WTC11 (cell line): Measurements from ENCODE around the gene PSMD14. TPM values are rescaled to one million over a fixed set of nuclear protein-coding genes. Genes with fewer than 3 reads are reported as not detected.

ENCODE experiments used
- ATAC-seq: fragments of 200-7000 bp; cut with Tn5 transposase; 2 replicates; pipeline ENCODE4 v1.10.0; 2021; ENCODE audit warnings: mild to moderate bottlenecking, moderate library complexity
- CTCF ChIA-PET: fragments of 300-600 bp; sonication (Branson Sonifier 250); formaldehyde crosslinking; loops from one replicate; lab custom pipeline; 2021; ENCODE audit warnings: antibody characterized with exemption; lab: Charles Lee
- POLR2A ChIA-PET: fragments of 350-600 bp; sonication (Branson Sonifier 250); formaldehyde crosslinking; loops from one replicate; lab custom pipeline; 2021; ENCODE audit warnings: antibody characterized with exemption; lab: Charles Lee
- DNase-seq: peaks from one replicate; pipeline ENCODE4 v3.0.0; 2021; ENCODE audit warnings: low spot score
- H3K27ac Mint-ChIP-seq: 2 replicates; pipeline ENCODE4 v1.8.0; 2021; ENCODE audit warnings: mixed read lengths
- H3K27me3 Mint-ChIP-seq: 2 replicates; pipeline ENCODE4 v1.8.0; 2021; ENCODE audit warnings: low read depth, mild to moderate bottlenecking, moderate library complexity, mixed read lengths
- H3K36me3 Mint-ChIP-seq: 2 replicates; pipeline ENCODE4 v1.8.0; 2021; ENCODE audit warnings: mixed read lengths
- H3K4me1 Mint-ChIP-seq: 2 replicates; pipeline ENCODE4 v1.8.0; 2022; ENCODE audit warnings: mixed read lengths
- H3K4me3 Mint-ChIP-seq: 2 replicates; pipeline ENCODE4 v1.8.0; 2021; ENCODE audit warnings: mild to moderate bottlenecking, moderate library complexity, mixed read lengths
- H3K9me3 Mint-ChIP-seq: 2 replicates; pipeline ENCODE4 v1.8.0; 2021; ENCODE audit warnings: mixed read lengths
- ARID4B ChIP-seq: sonication (generic); formaldehyde crosslinking; IDR thresholded peaks from 2 replicates; pipeline ENCODE4 v1.8.0; 2023; ENCODE audit warnings: missing genetic modification reagents, mild to moderate bottlenecking, borderline replicate concordance
- E2F4 ChIP-seq: sonication (generic); formaldehyde crosslinking; IDR thresholded peaks from 2 replicates; pipeline ENCODE4 v1.8.1; 2022; ENCODE audit warnings: low read depth, mild to moderate bottlenecking, moderate library complexity, missing genetic modification reagents, borderline replicate concordance
- ELF4 ChIP-seq: sonication (generic); formaldehyde crosslinking; IDR thresholded peaks from 2 replicates; pipeline ENCODE4 v1.8.1; 2022; ENCODE audit warnings: low read depth, mild to moderate bottlenecking, moderate library complexity, missing genetic modification reagents
- FOXP1 ChIP-seq: sonication (generic); formaldehyde crosslinking; IDR thresholded peaks from 2 replicates; pipeline ENCODE4 v1.8.0; 2022; ENCODE audit warnings: missing genetic modification reagents, mild to moderate bottlenecking, moderate library complexity, borderline replicate concordance
- HMGA2 ChIP-seq: fragments of 250-450 bp; sonication (Bioruptor Pico); IDR thresholded peaks from 2 replicates; pipeline ENCODE4 v1.4.0; 2021; ENCODE audit warnings: mild to moderate bottlenecking, moderate library complexity
- KAT7 ChIP-seq: sonication (generic); formaldehyde crosslinking; IDR thresholded peaks from 2 replicates; pipeline ENCODE4 v1.8.1; 2023; ENCODE audit warnings: missing genetic modification reagents, mild to moderate bottlenecking, borderline replicate concordance
- RELA ChIP-seq: sonication (generic); formaldehyde crosslinking; IDR thresholded peaks from 2 replicates; pipeline ENCODE4 v1.8.1; 2022; ENCODE audit warnings: missing genetic modification reagents, mild to moderate bottlenecking, borderline replicate concordance
- TP53 ChIP-seq: sonication (generic); formaldehyde crosslinking; IDR thresholded peaks from 2 replicates; pipeline ENCODE4 v1.8.1; 2023; ENCODE audit warnings: mild to moderate bottlenecking, missing genetic modification reagents
- ZMAT4 ChIP-seq: fragments of 250-450 bp; sonication (Bioruptor Pico); IDR thresholded peaks from 2 replicates; pipeline ENCODE4 v1.9.0; 2021; ENCODE audit warnings: mild to moderate bottlenecking
- ZNF423 ChIP-seq: fragments of 250-450 bp; sonication (Bioruptor Pico); IDR thresholded peaks from 2 replicates; pipeline ENCODE4 v2.1.2; 2022; ENCODE audit warnings: mild to moderate bottlenecking, moderate library complexity
- total RNA-seq: library from RNA; stranded (reverse); gene quantifications from 3 replicates; pipeline ENCODE4 v1.2.3, GENCODE V29; 2021
- TF ChIP-seq, protein P1 (sequence below): sonication (generic); formaldehyde crosslinking; conservative IDR thresholded peaks from 2 replicates; pipeline ENCODE4 v1.8.1; 2023; ENCODE audit warnings: mild to moderate bottlenecking, low read depth, missing genetic modification reagents, moderate library complexity
- TF ChIP-seq, protein P2 (sequence below): fragments of 250-450 bp; sonication (Bioruptor Pico); IDR thresholded peaks from 2 replicates; pipeline ENCODE4 v2.1.2; 2022; ENCODE audit warnings: mild to moderate bottlenecking, moderate library complexity
- TF ChIP-seq, protein P3 (sequence below): sonication (generic); formaldehyde crosslinking; conservative IDR thresholded peaks from 2 replicates; pipeline ENCODE4 v1.8.1; 2022; ENCODE audit warnings: mild to moderate bottlenecking, missing genetic modification reagents
- TF ChIP-seq, protein P4 (sequence below): sonication (generic); formaldehyde crosslinking; IDR thresholded peaks from 2 replicates; pipeline ENCODE4 v1.8.1; 2023; ENCODE audit warnings: mild to moderate bottlenecking, moderate library complexity, missing genetic modification reagents
- TF ChIP-seq, protein P5 (sequence below): sonication (generic); formaldehyde crosslinking; IDR thresholded peaks from 2 replicates; pipeline ENCODE4 v1.8.1; 2022; ENCODE audit warnings: mild to moderate bottlenecking, moderate library complexity, missing genetic modification reagents

The PSMD14 gene
- total RNA-seq, 1 experiment from 2014 or later, result 80.5 TPM

GRCh38 chr2:161412346-161412745 is 104.1 kb downstream of the PSMD14 start (continued):
- TF ChIP-seq, protein P1, sequence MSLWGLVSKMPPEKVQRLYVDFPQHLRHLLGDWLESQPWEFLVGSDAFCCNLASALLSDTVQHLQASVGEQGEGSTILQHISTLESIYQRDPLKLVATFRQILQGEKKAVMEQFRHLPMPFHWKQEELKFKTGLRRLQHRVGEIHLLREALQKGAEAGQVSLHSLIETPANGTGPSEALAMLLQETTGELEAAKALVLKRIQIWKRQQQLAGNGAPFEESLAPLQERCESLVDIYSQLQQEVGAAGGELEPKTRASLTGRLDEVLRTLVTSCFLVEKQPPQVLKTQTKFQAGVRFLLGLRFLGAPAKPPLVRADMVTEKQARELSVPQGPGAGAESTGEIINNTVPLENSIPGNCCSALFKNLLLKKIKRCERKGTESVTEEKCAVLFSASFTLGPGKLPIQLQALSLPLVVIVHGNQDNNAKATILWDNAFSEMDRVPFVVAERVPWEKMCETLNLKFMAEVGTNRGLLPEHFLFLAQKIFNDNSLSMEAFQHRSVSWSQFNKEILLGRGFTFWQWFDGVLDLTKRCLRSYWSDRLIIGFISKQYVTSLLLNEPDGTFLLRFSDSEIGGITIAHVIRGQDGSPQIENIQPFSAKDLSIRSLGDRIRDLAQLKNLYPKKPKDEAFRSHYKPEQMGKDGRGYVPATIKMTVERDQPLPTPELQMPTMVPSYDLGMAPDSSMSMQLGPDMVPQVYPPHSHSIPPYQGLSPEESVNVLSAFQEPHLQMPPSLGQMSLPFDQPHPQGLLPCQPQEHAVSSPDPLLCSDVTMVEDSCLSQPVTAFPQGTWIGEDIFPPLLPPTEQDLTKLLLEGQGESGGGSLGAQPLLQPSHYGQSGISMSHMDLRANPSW (CRISPR knock-in tag), result no peak
- no peak for TF ChIP-seq HMGA2
- TF ChIP-seq, protein P2, sequence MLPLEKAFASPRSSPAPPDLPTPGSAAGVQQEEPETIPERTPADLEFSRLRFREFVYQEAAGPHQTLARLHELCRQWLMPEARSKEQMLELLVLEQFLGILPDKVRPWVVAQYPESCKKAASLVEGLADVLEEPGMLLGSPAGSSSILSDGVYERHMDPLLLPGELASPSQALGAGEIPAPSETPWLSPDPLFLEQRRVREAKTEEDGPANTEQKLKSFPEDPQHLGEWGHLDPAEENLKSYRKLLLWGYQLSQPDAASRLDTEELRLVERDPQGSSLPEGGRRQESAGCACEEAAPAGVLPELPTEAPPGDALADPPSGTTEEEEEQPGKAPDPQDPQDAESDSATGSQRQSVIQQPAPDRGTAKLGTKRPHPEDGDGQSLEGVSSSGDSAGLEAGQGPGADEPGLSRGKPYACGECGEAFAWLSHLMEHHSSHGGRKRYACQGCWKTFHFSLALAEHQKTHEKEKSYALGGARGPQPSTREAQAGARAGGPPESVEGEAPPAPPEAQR (CRISPR knock-in tag), result no peak
- TF ChIP-seq FOXP1 (CRISPR knock-in tag), result no peak
- TF ChIP-seq, protein P3, sequence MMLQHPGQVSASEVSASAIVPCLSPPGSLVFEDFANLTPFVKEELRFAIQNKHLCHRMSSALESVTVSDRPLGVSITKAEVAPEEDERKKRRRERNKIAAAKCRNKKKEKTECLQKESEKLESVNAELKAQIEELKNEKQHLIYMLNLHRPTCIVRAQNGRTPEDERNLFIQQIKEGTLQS (CRISPR knock-in tag), result no peak
- no peak for TF ChIP-seq ZMAT4 (CRISPR knock-in tag)

- POLR2A ChIA-PET, result interaction anchor here (0.5 to 1.2 kb wide), 3 partner anchors 14 to 109 kb away, joined by 3 to 5 read pairs (median 5); partner anchors contain the start of gene PSMD14
- TF ChIP-seq KAT7 (CRISPR knock-in tag) (0 out of 2 replicates have a peak, but pooled peaks have one; percentile 29), TP53 (no peak), ZNF423 (peak; percentile 10), ELF4 (CRISPR knock-in tag) (no peak), RELA (0 out of 2 replicates have a peak, but pooled peaks have one; percentile 29), E2F4 (no peak), ARID4B (no peak)
- TF ChIP-seq, protein P4, sequence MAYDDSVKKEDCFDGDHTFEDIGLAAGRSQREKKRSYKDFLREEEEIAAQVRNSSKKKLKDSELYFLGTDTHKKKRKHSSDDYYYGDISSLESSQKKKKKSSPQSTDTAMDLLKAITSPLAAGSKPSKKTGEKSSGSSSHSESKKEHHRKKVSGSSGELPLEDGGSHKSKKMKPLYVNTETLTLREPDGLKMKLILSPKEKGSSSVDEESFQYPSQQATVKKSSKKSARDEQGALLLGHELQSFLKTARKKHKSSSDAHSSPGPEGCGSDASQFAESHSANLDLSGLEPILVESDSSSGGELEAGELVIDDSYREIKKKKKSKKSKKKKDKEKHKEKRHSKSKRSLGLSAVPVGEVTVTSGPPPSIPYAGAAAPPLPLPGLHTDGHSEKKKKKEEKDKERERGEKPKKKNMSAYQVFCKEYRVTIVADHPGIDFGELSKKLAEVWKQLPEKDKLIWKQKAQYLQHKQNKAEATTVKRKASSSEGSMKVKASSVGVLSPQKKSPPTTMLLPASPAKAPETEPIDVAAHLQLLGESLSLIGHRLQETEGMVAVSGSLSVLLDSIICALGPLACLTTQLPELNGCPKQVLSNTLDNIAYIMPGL (CRISPR knock-in tag), result peak; percentile 67; the same call in 1 of the 2 replicates
- TF ChIP-seq, protein P5, sequence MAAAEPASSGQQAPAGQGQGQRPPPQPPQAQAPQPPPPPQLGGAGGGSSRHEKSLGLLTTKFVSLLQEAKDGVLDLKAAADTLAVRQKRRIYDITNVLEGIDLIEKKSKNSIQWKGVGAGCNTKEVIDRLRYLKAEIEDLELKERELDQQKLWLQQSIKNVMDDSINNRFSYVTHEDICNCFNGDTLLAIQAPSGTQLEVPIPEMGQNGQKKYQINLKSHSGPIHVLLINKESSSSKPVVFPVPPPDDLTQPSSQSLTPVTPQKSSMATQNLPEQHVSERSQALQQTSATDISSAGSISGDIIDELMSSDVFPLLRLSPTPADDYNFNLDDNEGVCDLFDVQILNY (CRISPR knock-in tag), result peak; percentile 76; the same call in 1 of the 2 replicates
- TF ChIP-seq, all 79 proteins: peak for 5
- CTCF ChIA-PET, result interaction anchor here (0.9 to 1.3 kb wide), 8 partner anchors 13 to 350 kb away, joined by 3 to 5 read pairs (median 3); no protein-coding TSS in a partner anchor
- peaks cover 7% of the 10 kb centered on the region; the same call in 1 of the 2 replicates for H3K36me3 Mint-ChIP-seq
- H3K27ac Mint-ChIP-seq, result no peak overlapping the region
- H3K27me3 Mint-ChIP-seq, result peaks cover 79% of the 10 kb centered on the region
- peaks cover 65% of the 10 kb centered on the region for H3K4me1 Mint-ChIP-seq
- ATAC-seq (peak; percentile 54), DNase-seq (peak; percentile 69)
- peak overlapping the region; percentile 77 for H3K4me3 Mint-ChIP-seq
- H3K9me3 Mint-ChIP-seq, result no peaks in the 10 kb centered on the region
Measured at GRCh38 chr2:161414042-161415033, 106.1 kb downstream of the PSMD14 start.
